Measurements from ENCODE around the gene ZDBF2. TPM values are rescaled to one million over a fixed set of nuclear protein-coding genes. Genes with fewer than 3 reads are reported as not detected.
"Not testable (repeated sequence)": the region's sequence is repeated elsewhere in the genome, so short reads cannot be mapped to it uniquely, and the experiment has no call there.

ZDBF2 gene
- total RNA-seq: 1 to 10 TPM; 3.9 to 4.8 TPM

- Mint-ChIP-seq H3K4me3 (peak within 1 kb of the TSS; percentile 82), H3K9me3 (no peaks in the 10 kb centered on the region), H3K27ac (peak within 1 kb of the TSS; percentile 63), H3K27me3 (ENCODE audit: low read depth) (peaks cover 38% of the 10 kb centered on the region), H3K4me1 (ENCODE audit: low read depth) (peaks cover 11% of the 10 kb centered on the region), H3K36me3 (ENCODE audit: low read depth) (no peaks in the 10 kb centered on the region)
- intact Hi-C loops (cut with micrococcal nuclease): loop anchor here (2.0 to 10.0 kb wide), 4 partner anchors 116 to 490 kb away; partner anchors contain the start of genes ADAM23, EEF1B2, FASTKD2 and MDH1B
- CTCF ChIA-PET: no interaction called here
- peak; percentile 45 for DNase-seq
Observed at GRCh38 chr2:206274434-206275311, at the start of gene ZDBF2. ZDBF2 (plus strand) TSS chr2:206274663; CDS start chr2:206281850, 7,187 bp downstream.

GRCh38 chr2:206225435-206226232 is 48.8 kb upstream of the ZDBF2 start:
- CTCF ChIA-PET: no interaction called here
- Mint-ChIP-seq H3K27me3 (ENCODE audit: low read depth) (peaks cover 16% of the 10 kb centered on the region), H3K9me3 (peaks cover 11% of the 10 kb centered on the region), H3K36me3 (ENCODE audit: low read depth) (peaks cover 2% of the 10 kb centered on the region), H3K4me1 (ENCODE audit: low read depth) (peaks cover 3% of the 10 kb centered on the region), H3K4me3 (no peak overlapping the region), H3K27ac (no peak overlapping the region)
- intact Hi-C loops (cut with micrococcal nuclease): no loop called here
- no peak for DNase-seq

GRCh38 chr2:206228636-206229035 is 45.8 kb upstream of the ZDBF2 start:
- H3K9me3 Mint-ChIP-seq; intact Hi-C loops (cut with micrococcal nuclease); H3K27ac Mint-ChIP-seq; CTCF ChIA-PET; H3K36me3 Mint-ChIP-seq (ENCODE audit: low read depth); H3K4me1 Mint-ChIP-seq (ENCODE audit: low read depth); H3K27me3 Mint-ChIP-seq (ENCODE audit: low read depth); H3K4me3 Mint-ChIP-seq; DNase-seq: not testable (repeated sequence)

- no peak for DNase-seq
- Mint-ChIP-seq H3K4me3 (no peak overlapping the region), H3K27me3 (ENCODE audit: low read depth) (peaks cover 8% of the 10 kb centered on the region), H3K9me3 (peaks cover 5% of the 10 kb centered on the region), H3K4me1 (ENCODE audit: low read depth) (peaks cover 6% of the 10 kb centered on the region), H3K27ac (no peak overlapping the region), H3K36me3 (ENCODE audit: low read depth) (peaks cover 2% of the 10 kb centered on the region)
- intact Hi-C loops (cut with micrococcal nuclease): no loop called here
- CTCF ChIA-PET: no interaction called here
Observed at GRCh38 chr2:206229642-206230041, 44.8 kb upstream of the ZDBF2 start.

- Mint-ChIP-seq H3K9me3 (peaks cover 5% of the 10 kb centered on the region), H3K27me3 (ENCODE audit: low read depth) (peaks cover 8% of the 10 kb centered on the region), H3K27ac (no peak overlapping the region), H3K4me1 (ENCODE audit: low read depth) (peaks cover 5% of the 10 kb centered on the region), H3K36me3 (ENCODE audit: low read depth) (peaks cover 2% of the 10 kb centered on the region), H3K4me3 (no peak overlapping the region)
- no peak for DNase-seq
- intact Hi-C loops (cut with micrococcal nuclease): no loop called here
- CTCF ChIA-PET: interaction anchor here (0.6 kb wide), 1 partner anchor 12 kb away, joined by 4 read pairs; no protein-coding TSS in a partner anchor
Observed at GRCh38 chr2:206230060-206230762, 44.3 kb upstream of the ZDBF2 start.

GRCh38 chr2:206231669-206232286 is 42.7 kb upstream of the ZDBF2 start:
- Mint-ChIP-seq H3K27me3 (ENCODE audit: low read depth) (peaks cover 8% of the 10 kb centered on the region), H3K36me3 (ENCODE audit: low read depth) (peaks cover 2% of the 10 kb centered on the region), H3K9me3 (peaks cover 7% of the 10 kb centered on the region), H3K27ac (no peak overlapping the region), H3K4me3 (no peak overlapping the region), H3K4me1 (ENCODE audit: low read depth) (peaks cover 3% of the 10 kb centered on the region)
- DNase-seq: no peak
- intact Hi-C loops (cut with micrococcal nuclease): no loop called here
- CTCF ChIA-PET: no interaction called here

- peak; percentile 9 for DNase-seq
- Mint-ChIP-seq H3K4me1 (ENCODE audit: low read depth) (peaks cover 3% of the 10 kb centered on the region), H3K27me3 (ENCODE audit: low read depth) (peaks cover 8% of the 10 kb centered on the region), H3K36me3 (ENCODE audit: low read depth) (peaks cover 2% of the 10 kb centered on the region), H3K4me3 (no peak overlapping the region), H3K27ac (no peak overlapping the region), H3K9me3 (peaks cover 7% of the 10 kb centered on the region)
- CTCF ChIA-PET: no interaction called here
- intact Hi-C loops (cut with micrococcal nuclease): no loop called here
Observed at GRCh38 chr2:206232287-206233035, 42.0 kb upstream of the ZDBF2 start.

GRCh38 chr2:206239157-206239556 is 35.3 kb upstream of the ZDBF2 start:
- no peak for DNase-seq
- no peak overlapping the region for H3K27ac Mint-ChIP-seq
- H3K36me3 Mint-ChIP-seq (ENCODE audit: low read depth): no peaks in the 10 kb centered on the region
- CTCF ChIA-PET: no interaction called here
- no peak overlapping the region for H3K4me3 Mint-ChIP-seq
- intact Hi-C loops (cut with micrococcal nuclease): no loop called here
- H3K27me3 Mint-ChIP-seq (ENCODE audit: low read depth): peaks cover 2% of the 10 kb centered on the region
- H3K4me1 Mint-ChIP-seq (ENCODE audit: low read depth): no peaks in the 10 kb centered on the region
- peaks cover 2% of the 10 kb centered on the region for H3K9me3 Mint-ChIP-seq

- intact Hi-C loops (cut with micrococcal nuclease): no loop called here
- no peaks in the 10 kb centered on the region for H3K4me1 Mint-ChIP-seq (ENCODE audit: low read depth)
- H3K27ac Mint-ChIP-seq: no peak overlapping the region
- no peaks in the 10 kb centered on the region for H3K36me3 Mint-ChIP-seq (ENCODE audit: low read depth)
- H3K27me3 Mint-ChIP-seq (ENCODE audit: low read depth): peaks cover 2% of the 10 kb centered on the region
- CTCF ChIA-PET: no interaction called here
- no peak for DNase-seq
- no peak overlapping the region for H3K4me3 Mint-ChIP-seq
- peaks cover 2% of the 10 kb centered on the region for H3K9me3 Mint-ChIP-seq
Observed at GRCh38 chr2:206240327-206240726, 34.1 kb upstream of the ZDBF2 start.

GRCh38 chr2:206241736-206242135 is 32.7 kb upstream of the ZDBF2 start:
- CTCF ChIA-PET: no interaction called here
- no peaks in the 10 kb centered on the region for H3K9me3 Mint-ChIP-seq
- intact Hi-C loops (cut with micrococcal nuclease): no loop called here
- H3K27ac Mint-ChIP-seq: no peak overlapping the region
- DNase-seq: no peak
- H3K27me3 Mint-ChIP-seq (ENCODE audit: low read depth): peaks cover 2% of the 10 kb centered on the region
- no peaks in the 10 kb centered on the region for H3K4me1 Mint-ChIP-seq (ENCODE audit: low read depth)
- H3K36me3 Mint-ChIP-seq (ENCODE audit: low read depth): no peaks in the 10 kb centered on the region
- no peak overlapping the region for H3K4me3 Mint-ChIP-seq

GRCh38 chr2:206245265-206245672 is 29.2 kb upstream of the ZDBF2 start:
- intact Hi-C loops (cut with micrococcal nuclease): no loop called here
- no peak for DNase-seq
- Mint-ChIP-seq H3K4me3 (no peak overlapping the region), H3K36me3 (ENCODE audit: low read depth) (no peaks in the 10 kb centered on the region), H3K27me3 (ENCODE audit: low read depth) (peaks cover 16% of the 10 kb centered on the region), H3K4me1 (ENCODE audit: low read depth) (no peaks in the 10 kb centered on the region), H3K9me3 (no peaks in the 10 kb centered on the region), H3K27ac (no peak overlapping the region)
- CTCF ChIA-PET: no interaction called here

All from activated naive CD4-positive, alpha-beta T cell treated with anti-CD3 and anti-CD28 coated beads for 36 hours (primary cell).